ENCODE data around the gene EGFR. TPM values are rescaled to one million over a fixed set of nuclear protein-coding genes. Genes with fewer than 3 reads are reported as not detected.

EGFR gene
- polyA plus RNA-seq, 4 donors, result 19.4 to 34.1 (median 31.0) TPM

DNA sequence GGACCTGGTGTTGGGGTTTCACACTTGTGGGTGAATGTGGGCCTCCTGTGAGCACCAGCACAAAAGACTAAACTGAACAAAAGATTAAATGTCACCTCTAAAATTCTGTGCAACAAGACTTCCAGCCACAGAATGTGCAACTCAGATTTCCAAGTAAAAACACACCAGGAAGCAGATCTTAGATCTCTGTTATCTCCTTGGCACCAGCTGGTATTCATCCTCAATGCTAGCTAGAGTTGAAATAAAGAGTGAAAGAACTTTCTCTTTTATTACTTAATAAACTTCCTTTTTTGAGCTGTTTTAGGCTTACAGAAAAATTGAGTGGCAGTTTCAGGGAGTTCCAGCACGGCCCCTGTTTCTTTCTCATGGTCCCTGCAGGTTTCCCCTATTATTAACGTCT is 40.2 kb downstream of the EGFR start:
- DNase-seq (ENCODE audit: low read depth in 4 of 4, low spot score in 3 of 4), result no peak

DNA sequence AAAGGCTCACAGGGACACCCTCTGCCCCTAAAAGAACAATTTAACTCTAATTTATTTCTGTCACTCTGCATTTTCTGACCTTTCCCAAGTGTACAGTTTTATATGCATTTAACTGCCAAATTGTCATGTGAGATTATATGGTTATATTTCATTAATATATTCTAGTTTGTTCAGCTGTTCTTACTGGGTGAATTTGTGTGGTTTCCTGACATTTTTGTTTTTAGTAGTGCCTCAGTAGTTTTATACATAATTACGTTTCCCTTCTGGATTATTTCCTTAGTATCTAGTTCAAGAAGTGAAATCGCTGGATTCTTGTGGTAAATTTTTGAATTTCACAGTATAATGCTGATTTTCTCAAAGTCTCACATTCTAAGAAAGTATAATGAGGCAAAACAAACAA is 41.3 kb downstream of the EGFR start:
- no peak for DNase-seq (ENCODE audit: low read depth in 4 of 4, low spot score in 3 of 4)

DNA sequence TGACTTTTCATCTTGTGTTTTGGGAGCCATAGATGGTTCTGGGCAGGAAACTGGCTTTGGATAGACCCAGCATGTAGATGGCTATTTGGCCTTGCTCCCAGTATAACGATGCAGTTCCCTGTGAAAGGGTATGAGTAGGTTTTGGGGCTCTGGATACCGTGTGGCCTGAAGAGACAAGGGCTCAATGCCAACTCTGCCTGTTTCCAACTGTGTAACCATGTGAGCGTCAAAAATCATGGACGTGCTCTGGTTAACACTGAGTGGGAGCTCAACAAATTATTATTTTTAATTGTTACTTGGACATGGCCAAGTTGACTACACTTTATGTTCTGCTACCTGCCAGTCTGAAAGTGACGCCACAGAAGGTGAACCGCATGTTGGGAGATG is 41.8 kb downstream of the EGFR start:
- no peak for DNase-seq (ENCODE audit: low read depth in 4 of 4, low spot score in 3 of 4)

DNA sequence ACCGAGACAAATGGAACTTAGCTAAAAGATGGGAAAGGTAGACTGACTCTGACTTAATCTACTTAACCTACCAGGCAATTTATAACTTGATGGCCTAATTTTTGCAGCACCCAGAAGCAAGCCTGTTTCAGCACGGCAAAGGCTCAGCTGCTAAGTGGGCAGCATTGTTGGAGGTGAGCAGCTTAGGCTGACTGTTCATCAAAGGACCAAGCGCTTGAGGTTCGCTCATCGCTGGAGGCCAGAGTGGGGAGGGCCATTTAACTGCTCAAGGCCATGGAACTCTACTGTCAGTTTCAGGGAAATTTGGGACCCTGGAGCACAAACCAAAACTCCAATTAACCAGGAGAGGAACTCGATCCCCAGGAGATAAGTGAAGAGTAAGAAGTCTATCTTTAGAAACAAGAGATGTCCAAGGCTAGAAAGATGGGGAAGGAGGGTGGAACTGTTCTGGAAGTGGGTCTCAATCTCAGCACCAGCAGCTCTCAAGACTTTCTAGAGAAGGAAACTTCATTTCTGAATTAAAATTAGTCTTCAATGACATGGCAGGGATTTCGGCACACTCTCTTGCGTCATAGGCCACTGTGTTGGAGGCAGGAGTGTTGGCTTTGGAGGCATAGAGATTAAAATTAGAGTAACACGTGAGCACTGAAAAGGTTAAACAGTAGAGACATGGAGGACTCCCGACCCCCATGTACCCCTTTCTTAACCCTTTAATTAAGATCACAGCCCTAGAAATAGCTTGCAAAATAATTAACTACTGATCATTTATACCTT is 43.1 kb downstream of the EGFR start:
- no peak for DNase-seq (ENCODE audit: low read depth in 4 of 4, low spot score in 3 of 4)

DNA sequence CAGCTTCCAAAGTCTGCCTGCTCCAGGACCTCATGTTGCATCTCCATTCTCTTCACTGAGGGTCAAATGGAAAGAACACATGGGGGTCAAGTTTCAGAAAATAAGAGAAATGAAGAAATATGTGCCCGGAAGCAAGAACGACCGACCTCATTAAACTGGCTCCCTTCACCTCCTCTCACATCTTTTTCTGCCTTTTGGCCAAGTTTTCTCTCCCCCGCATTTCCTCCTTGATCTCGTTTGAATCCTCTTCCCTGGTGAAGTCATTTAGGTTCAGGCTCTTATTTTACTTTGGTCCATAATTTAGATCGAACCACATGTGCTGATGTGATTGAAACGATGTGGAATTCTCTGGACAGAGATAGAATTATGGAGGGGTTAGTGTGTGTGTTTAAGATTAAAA is 44.2 kb downstream of the EGFR start:
- no peak for DNase-seq (ENCODE audit: low read depth in 4 of 4, low spot score in 3 of 4)

- no peak for DNase-seq (ENCODE audit: low read depth in 4 of 4, low spot score in 3 of 4)
Measured at GRCh38 chr7:55063633-55064032, 44.8 kb downstream of the EGFR start.

- no peak for DNase-seq (ENCODE audit: low read depth in 4 of 4, low spot score in 3 of 4)
Measured at GRCh38 chr7:55065079-55065478, 46.3 kb downstream of the EGFR start.

- no peak for DNase-seq (ENCODE audit: low read depth in 4 of 4, low spot score in 3 of 4)
Measured at GRCh38 chr7:55065511-55066229, 46.9 kb downstream of the EGFR start.

DNA sequence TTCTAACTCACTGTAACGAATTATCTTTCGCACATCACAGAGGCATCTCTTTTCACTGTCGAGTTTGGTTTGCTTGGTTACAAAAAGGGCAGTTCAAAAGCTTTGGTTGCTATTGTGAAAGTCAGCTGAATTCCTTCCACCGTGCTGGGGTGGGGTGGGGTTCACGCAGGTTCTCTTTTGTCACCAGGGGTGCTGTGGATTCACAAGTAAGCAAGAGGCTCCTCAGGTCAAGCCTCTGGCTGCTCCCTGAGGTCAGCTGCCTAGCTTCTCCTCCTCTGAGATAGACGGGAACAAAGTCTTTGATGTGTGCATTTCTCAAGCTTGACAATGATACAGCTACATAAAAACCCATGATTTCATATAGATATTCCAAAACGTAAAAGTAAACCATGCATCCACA is 47.7 kb downstream of the EGFR start:
- DNase-seq (ENCODE audit: low read depth in 4 of 4, low spot score in 3 of 4), result no peak

- DNase-seq (ENCODE audit: low read depth in 4 of 4, low spot score in 3 of 4), result no peak
Measured at GRCh38 chr7:55066938-55067337, 48.1 kb downstream of the EGFR start.

GRCh38 chr7:55067748-55068147 is 48.9 kb downstream of the EGFR start:
- no peak for DNase-seq (ENCODE audit: low read depth in 4 of 4, low spot score in 3 of 4)

- DNase-seq (ENCODE audit: low read depth in 4 of 4, low spot score in 3 of 4), result no peak
Measured at GRCh38 chr7:55069271-55069792, 50.5 kb downstream of the EGFR start.

- DNase-seq (ENCODE audit: low read depth in 4 of 4, low spot score in 3 of 4), result no peak
Measured at GRCh38 chr7:55070271-55070743, 51.5 kb downstream of the EGFR start.

GRCh38 chr7:55070854-55071253 is 52.0 kb downstream of the EGFR start:
- DNase-seq (ENCODE audit: low read depth in 4 of 4, low spot score in 3 of 4), result no peak

- DNase-seq (ENCODE audit: low read depth in 4 of 4, low spot score in 3 of 4), result no peak
Measured at GRCh38 chr7:55071411-55072175, 52.8 kb downstream of the EGFR start.

GRCh38 chr7:55072251-55072650 is 53.4 kb downstream of the EGFR start:
- DNase-seq (ENCODE audit: low read depth in 4 of 4, low spot score in 3 of 4), result no peak

- no peak for DNase-seq (ENCODE audit: low read depth in 4 of 4, low spot score in 3 of 4)
Measured at GRCh38 chr7:55073051-55073511, 54.3 kb downstream of the EGFR start.

- DNase-seq (ENCODE audit: low read depth in 4 of 4, low spot score in 3 of 4), result no peak
Measured at GRCh38 chr7:55073976-55074528, 55.2 kb downstream of the EGFR start.

- no peak for DNase-seq (ENCODE audit: low read depth in 4 of 4, low spot score in 3 of 4)
Measured at GRCh38 chr7:55075464-55076021, 56.7 kb downstream of the EGFR start.

Data from left renal pelvis (tissue), 4 donors.